Common myeloid progenitor, CD34-positive (primary cell): ENCODE data around the gene TEX101.

Experiments
- CTCF ChIA-PET: fragments of 350-600 bp; sonication (Branson Sonifier 250); formaldehyde crosslinking; loops from one replicate; lab custom pipeline; 2021; ENCODE audit warnings: antibody characterized with exemption; lab: Charles Lee
- POLR2A ChIA-PET: fragments of 350-600 bp; sonication (Branson Sonifier 250); formaldehyde crosslinking; loops from one replicate; lab custom pipeline; 2021; ENCODE audit warnings: antibody characterized with exemption; lab: Charles Lee
- DNase-seq, 3 donors: peaks; one replicate each; pipeline versions ENCODE4 v3.0.0 to v3.0.0-alpha.2; 2013
- H3K27ac ChIP-seq, 2 experiments: 1 replicate in 1 of 2; 2 replicates in 1 of 2; pipeline ENCODE4 v1.7.0; 2013; ENCODE audit warnings: inconsistent platforms in 2 of 2, low read length in 2 of 2, mild to moderate bottlenecking in 2 of 2, low read depth in 1 of 2, moderate library complexity in 1 of 2; ENCODE audit not compliant: severe bottlenecking in 2 of 2, insufficient read depth in 1 of 2, poor library complexity in 1 of 2
- H3K27me3 ChIP-seq, 5 experiments: replicated peaks in 2 of 5; 1 replicate in 3 of 5; 2 replicates in 2 of 5; pipeline versions ENCODE4 v1.6.1 to v1.7.0; 2013; ENCODE audit warnings: low read length in 4 of 5, mild to moderate bottlenecking in 2 of 5, moderate library complexity in 2 of 5, inconsistent platforms in 1 of 5; ENCODE audit not compliant: insufficient read depth in 5 of 5, control insufficient read depth in 4 of 5
- H3K36me3 ChIP-seq, 4 experiments: 1 replicate in 2 of 4; 2 replicates in 2 of 4; pipeline versions ENCODE4 v1.6.1 to v1.7.0; 2013; ENCODE audit warnings: low read length in 3 of 4, control low read depth in 1 of 4, mild to moderate bottlenecking in 1 of 4; ENCODE audit not compliant: control insufficient read depth in 4 of 4, insufficient read depth in 4 of 4
- H3K4me1 ChIP-seq, 4 experiments: 1 replicate in 3 of 4; 2 replicates in 1 of 4; pipeline versions ENCODE4 v1.6.1 to v1.7.1; 2013; ENCODE audit warnings: low read length in 3 of 4, mild to moderate bottlenecking in 3 of 4, control low read depth in 1 of 4, inconsistent platforms in 1 of 4, moderate library complexity in 1 of 4; ENCODE audit not compliant: control insufficient read depth in 4 of 4, insufficient read depth in 4 of 4; ENCODE audit errors: control extremely low read depth in 1 of 4
- H3K4me3 ChIP-seq, 7 experiments: 1 replicate in 4 of 7; 2 replicates in 3 of 7; pipeline versions ENCODE4 v1.5.1 to v1.7.0; 2013; ENCODE audit warnings: mild to moderate bottlenecking in 7 of 7, low read length in 6 of 7, moderate library complexity in 6 of 7, inconsistent platforms in 2 of 7, low read depth in 2 of 7, control low read depth in 1 of 7; ENCODE audit not compliant: insufficient read depth in 4 of 7, control insufficient read depth in 1 of 7; ENCODE audit errors: extremely low read depth in 1 of 7
- H3K9me3 ChIP-seq, 5 experiments: 1 replicate in 4 of 5; 2 replicates in 1 of 5; pipeline versions ENCODE4 v1.6.1 to v1.7.1; 2013; ENCODE audit warnings: low read length in 4 of 5, mild to moderate bottlenecking in 2 of 5, inconsistent platforms in 1 of 5, low read depth in 1 of 5, moderate library complexity in 1 of 5; ENCODE audit not compliant: control insufficient read depth in 4 of 5, insufficient read depth in 2 of 5; ENCODE audit errors: control extremely low read depth in 1 of 5
- WGBS: methylation state at CpG from one replicate; pipeline ENCODE4 v1.1.5; 2013; ENCODE audit not compliant: insufficient coverage; 5-methylcytosine and 5-hydroxymethylcytosine counted together

Gene TEX101

DNA sequence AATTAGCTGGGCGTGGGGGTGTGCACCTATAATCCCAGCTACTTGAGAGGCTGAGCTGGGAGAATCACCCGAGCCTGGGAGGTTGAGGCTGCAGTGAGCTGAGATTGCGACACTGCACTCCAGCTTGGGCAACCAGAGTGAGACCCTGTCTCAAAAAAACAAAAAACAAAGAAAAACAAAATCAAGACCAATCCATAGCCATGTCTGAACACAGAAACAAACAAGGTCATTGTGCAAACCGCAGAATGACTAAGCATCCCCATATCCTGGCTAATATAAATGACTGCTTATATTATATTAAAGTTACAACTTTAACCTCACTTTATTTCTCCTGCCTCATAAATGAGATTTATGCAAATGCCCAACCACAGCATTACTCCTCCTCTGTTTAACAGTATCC lies 53.0 kb downstream of the TEX101 start:
- peak overlapping the region in 1 of 7 experiments; percentile 37 for H3K4me3 ChIP-seq
- CTCF ChIA-PET: interaction anchor here (1.5 to 1.8 kb wide), 3 partner anchors 12 to 52 kb away, joined by 4 read pairs; no protein-coding TSS in a partner anchor
- no peaks in the 10 kb centered on the region for H3K9me3 ChIP-seq
- no peak overlapping the region for H3K27ac ChIP-seq
- peaks cover 3 to 54% (median 50%) of the 10 kb centered on the region in 4 experiments for H3K4me1 ChIP-seq
- peak; percentile 56 to 88 (median 87) for DNase-seq
- 71% methylated on average over 2 of the region's 4 CpGs for WGBS
- H3K27me3 ChIP-seq: peaks cover 0 to 6% (median 0%) of the 10 kb centered on the region in 5 experiments
- no peaks in the 10 kb centered on the region for H3K36me3 ChIP-seq
- POLR2A ChIA-PET: no interaction called here
